Hepatocyte (in vitro differentiated cells): ENCODE data around the gene MRM1. TPM values are rescaled to one million over a fixed set of nuclear protein-coding genes. Genes with fewer than 3 reads are reported as not detected.

Experiments
- DNase-seq: peaks from one replicate; pipeline ENCODE4 v3.0.0-alpha.2; 2016; ENCODE audit warnings: low spot score
- H2AFZ ChIP-seq: fragments of 200-600 bp; sonication (generic); 2 replicates; pipeline ENCODE4 v1.6.0; 2016; ENCODE audit warnings: antibody characterized with exemption, mild to moderate bottlenecking
- H3K27ac ChIP-seq: fragments of 200-600 bp; sonication (generic); 2 replicates; pipeline ENCODE4 v1.5.1; 2016; ENCODE audit warnings: mild to moderate bottlenecking
- H3K27me3 ChIP-seq: fragments of 200-600 bp; sonication (generic); 2 replicates; pipeline ENCODE4 v1.6.1; 2016
- H3K36me3 ChIP-seq: fragments of 200-600 bp; sonication (generic); replicated peaks from 2 replicates; pipeline ENCODE4 v1.5.1; 2016; ENCODE audit warnings: low read depth; ENCODE audit not compliant: insufficient read depth
- H3K4me1 ChIP-seq: fragments of 200-600 bp; sonication (generic); 2 replicates; pipeline ENCODE4 v1.5.1; 2016; ENCODE audit warnings: mild to moderate bottlenecking, moderate library complexity; ENCODE audit not compliant: insufficient read depth
- H3K4me2 ChIP-seq: fragments of 200-600 bp; sonication (generic); 2 replicates; pipeline ENCODE4 v1.6.0; 2016
- H3K4me3 ChIP-seq: fragments of 200-600 bp; sonication (generic); 2 replicates; pipeline ENCODE4 v1.5.1; 2016; ENCODE audit warnings: mild to moderate bottlenecking
- H3K79me2 ChIP-seq: fragments of 200-600 bp; sonication (generic); 2 replicates; pipeline ENCODE4 v1.6.0; 2017; ENCODE audit warnings: mild to moderate bottlenecking
- H3K9me2 ChIP-seq: fragments of 200-600 bp; sonication (generic); replicated peaks from 2 replicates; pipeline ENCODE4 v1.6.0; 2017; ENCODE audit warnings: mild to moderate bottlenecking; ENCODE audit not compliant: insufficient read depth
- H3K9me3 ChIP-seq: fragments of 200-600 bp; sonication (generic); 2 replicates; pipeline ENCODE4 v1.5.1; 2016; ENCODE audit warnings: low read depth, mild to moderate bottlenecking
- H4K20me1 ChIP-seq: fragments of 200-600 bp; sonication (generic); 2 replicates; pipeline ENCODE4 v1.6.0; 2016; ENCODE audit warnings: mild to moderate bottlenecking; ENCODE audit not compliant: insufficient read depth, poor library complexity, severe bottlenecking
- EZH2 ChIP-seq: fragments of 200-600 bp; sonication (generic); IDR thresholded peaks from 2 replicates; pipeline ENCODE4 v1.6.1; 2016; ENCODE audit warnings: antibody characterized with exemption, mild to moderate bottlenecking, borderline replicate concordance
- EZH2phosphoT487 ChIP-seq: fragments of 200-600 bp; sonication (generic); IDR thresholded peaks from one replicate; pipeline ENCODE4 v1.6.1; 2018; ENCODE audit warnings: antibody characterized with exemption, mild to moderate bottlenecking, low read depth, moderate library complexity; ENCODE audit not compliant: unreplicated experiment, severe bottlenecking
- WGBS: methylation state at CpG from one replicate; pipeline ENCODE4 v1.1.6; 2016; ENCODE audit warnings: low lambda C conversion rate; ENCODE audit errors: missing lambda C conversion rate; 5-methylcytosine and 5-hydroxymethylcytosine counted together
- polyA plus RNA-seq: library from polyadenylated mRNA; unstranded; fragments of >200 nt; fragmentation: Nextera tagmentation; extraction: Ambion mirVana; gene quantifications from 2 replicates; pipeline ENCODE4 v1.2.1, GENCODE V29; 2016
- total RNA-seq: library from RNA; depleted of rRNA; stranded (reverse); fragments of >200 nt; gene quantifications from 2 replicates; pipeline ENCODE4 v1.2.3, GENCODE V29; 2014
- TF ChIP-seq, protein P1 (sequence below): fragments of 200-600 bp; sonication (generic); IDR thresholded peaks from 2 replicates; pipeline ENCODE4 v1.5.1; 2016; ENCODE audit warnings: antibody characterized with exemption, mild to moderate bottlenecking; ENCODE audit not compliant: poor library complexity

The MRM1 gene
- total and polyA plus RNA-seq, 2 experiments from 2014 or later, result 4.1 to 5.5 TPM

DNA sequence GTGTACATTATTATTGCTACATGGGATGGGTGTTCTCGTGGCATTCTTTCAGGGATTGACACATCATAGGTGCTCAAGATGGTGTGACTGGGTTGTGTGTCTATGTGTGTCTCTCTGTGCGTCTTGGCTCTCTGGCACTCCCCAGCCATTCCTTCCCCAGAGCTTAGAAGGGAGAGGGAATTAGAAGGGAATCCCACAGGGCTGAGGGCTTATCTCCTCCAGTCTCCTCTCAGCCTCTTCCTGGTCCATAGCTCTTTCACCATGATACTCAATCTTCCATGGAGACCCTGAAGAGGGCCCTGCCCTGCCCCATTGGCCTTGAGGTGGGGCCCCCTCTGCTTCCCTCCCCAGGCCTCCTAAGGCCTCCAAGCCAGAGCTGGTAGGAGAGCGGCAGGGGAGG, 52.0 kb downstream of the MRM1 start:
- H3K27me3 ChIP-seq, result peaks cover 34% of the 10 kb centered on the region
- 91% methylated on average over 3 of the region's 3 CpGs for WGBS

DNA sequence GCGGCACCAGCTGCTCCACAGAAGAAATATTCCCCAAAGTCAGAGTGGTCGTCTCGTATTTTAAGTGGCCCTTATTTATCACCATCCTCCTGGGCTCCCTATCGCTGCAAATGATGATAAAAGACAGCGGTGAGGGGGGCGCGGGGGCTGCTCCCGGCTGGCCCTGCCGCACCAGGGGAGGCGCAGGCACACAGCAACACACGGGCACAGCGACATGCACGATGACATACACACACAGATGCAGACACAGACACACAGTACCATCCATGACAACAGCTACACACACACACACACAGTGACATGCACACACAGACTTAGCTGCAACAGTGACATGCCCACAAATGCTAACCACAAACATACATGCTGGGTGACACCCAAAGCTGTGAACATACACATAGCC, 52.5 kb downstream of the MRM1 start:
- no peak overlapping the region for H3K4me3 ChIP-seq
- no peaks in the 10 kb centered on the region for H4K20me1 ChIP-seq
- no peak for TF ChIP-seq EZH2
- H3K27ac ChIP-seq, result no peak overlapping the region
- no peaks in the 10 kb centered on the region for H3K9me3 ChIP-seq
- no peaks in the 10 kb centered on the region for H3K36me3 ChIP-seq
- H3K79me2 ChIP-seq, result no peaks in the 10 kb centered on the region
- H3K4me1 ChIP-seq, result peaks cover 3% of the 10 kb centered on the region
- H3K27me3 ChIP-seq, result peaks cover 36% of the 10 kb centered on the region
- no peak overlapping the region for H3K4me2 ChIP-seq
- no peak overlapping the region for H2AFZ ChIP-seq
- 83% methylated on average over 13 of the region's 13 CpGs for WGBS
- H3K9me2 ChIP-seq, result no peaks in the 10 kb centered on the region
- no peak for DNase-seq

More for the DNA sequence above, 52.0 kb downstream of the MRM1 start:
- Histone ChIP-seq H3K27ac (no peak overlapping the region), H2AFZ (no peak overlapping the region), H3K36me3 (no peaks in the 10 kb centered on the region), H3K4me2 (no peak overlapping the region), H3K4me1 (peaks cover 3% of the 10 kb centered on the region), H3K4me3 (no peak overlapping the region), H3K79me2 (no peaks in the 10 kb centered on the region), H3K9me3 (no peaks in the 10 kb centered on the region), H3K9me2 (no peaks in the 10 kb centered on the region), H4K20me1 (no peaks in the 10 kb centered on the region)
- DNase-seq, result no peak
- TF ChIP-seq, protein P1, sequence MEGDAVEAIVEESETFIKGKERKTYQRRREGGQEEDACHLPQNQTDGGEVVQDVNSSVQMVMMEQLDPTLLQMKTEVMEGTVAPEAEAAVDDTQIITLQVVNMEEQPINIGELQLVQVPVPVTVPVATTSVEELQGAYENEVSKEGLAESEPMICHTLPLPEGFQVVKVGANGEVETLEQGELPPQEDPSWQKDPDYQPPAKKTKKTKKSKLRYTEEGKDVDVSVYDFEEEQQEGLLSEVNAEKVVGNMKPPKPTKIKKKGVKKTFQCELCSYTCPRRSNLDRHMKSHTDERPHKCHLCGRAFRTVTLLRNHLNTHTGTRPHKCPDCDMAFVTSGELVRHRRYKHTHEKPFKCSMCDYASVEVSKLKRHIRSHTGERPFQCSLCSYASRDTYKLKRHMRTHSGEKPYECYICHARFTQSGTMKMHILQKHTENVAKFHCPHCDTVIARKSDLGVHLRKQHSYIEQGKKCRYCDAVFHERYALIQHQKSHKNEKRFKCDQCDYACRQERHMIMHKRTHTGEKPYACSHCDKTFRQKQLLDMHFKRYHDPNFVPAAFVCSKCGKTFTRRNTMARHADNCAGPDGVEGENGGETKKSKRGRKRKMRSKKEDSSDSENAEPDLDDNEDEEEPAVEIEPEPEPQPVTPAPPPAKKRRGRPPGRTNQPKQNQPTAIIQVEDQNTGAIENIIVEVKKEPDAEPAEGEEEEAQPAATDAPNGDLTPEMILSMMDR, result no peak

DNA sequence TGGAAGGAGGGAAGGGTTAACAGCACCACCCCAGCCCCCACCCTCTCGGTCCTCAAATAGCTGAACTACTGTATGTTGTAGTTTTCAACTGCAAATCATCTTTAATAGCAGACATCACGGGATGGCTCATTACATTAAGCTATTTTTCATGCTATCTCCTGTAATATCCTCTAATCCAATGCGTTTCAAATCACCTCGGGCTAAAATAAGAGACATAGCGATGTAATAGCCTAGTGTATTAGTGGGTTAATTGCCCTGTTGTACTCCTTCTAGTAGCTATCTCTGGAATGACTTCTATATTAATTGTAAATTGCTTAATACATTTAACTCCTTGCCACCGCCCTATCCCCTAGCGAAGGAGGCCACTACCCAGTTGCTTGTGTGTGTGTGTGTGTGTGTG, 54.3 kb downstream of the MRM1 start:
- H2AFZ ChIP-seq, result no peak overlapping the region
- no peak overlapping the region for H3K4me2 ChIP-seq
- no peak overlapping the region for H3K27ac ChIP-seq
- H4K20me1 ChIP-seq, result no peaks in the 10 kb centered on the region
- no peak for DNase-seq
- H3K4me1 ChIP-seq, result peaks cover 3% of the 10 kb centered on the region
- peaks cover 33% of the 10 kb centered on the region for H3K27me3 ChIP-seq
- H3K79me2 ChIP-seq, result no peaks in the 10 kb centered on the region
- H3K4me3 ChIP-seq, result no peak overlapping the region
- no peaks in the 10 kb centered on the region for H3K9me3 ChIP-seq
- no peaks in the 10 kb centered on the region for H3K9me2 ChIP-seq
- 87% methylated on average over 7 of the region's 7 CpGs for WGBS
- no peaks in the 10 kb centered on the region for H3K36me3 ChIP-seq
- TF ChIP-seq, protein P1, result no peak
- TF ChIP-seq EZH2 (no peak), EZH2phosphoT487 (no peak)

DNA sequence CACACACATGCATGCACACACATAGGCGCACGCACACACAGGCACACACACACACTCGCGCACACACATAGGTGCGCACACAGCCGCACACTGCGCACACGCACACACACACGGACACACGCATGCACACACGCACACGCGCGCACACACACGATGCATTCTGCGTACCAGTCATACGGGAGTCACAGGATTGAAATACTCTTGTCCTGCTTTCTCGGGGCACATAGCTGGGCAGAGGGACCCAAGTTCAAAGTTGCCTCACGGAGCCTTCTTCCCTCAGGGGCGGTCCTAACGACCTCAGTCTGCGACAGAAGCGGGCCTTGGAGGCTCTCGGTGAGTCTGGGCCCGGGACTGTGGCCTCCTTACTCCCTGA, 56.0 kb downstream of the MRM1 start:
- Histone ChIP-seq H3K27me3 (peaks cover 30% of the 10 kb centered on the region), H3K4me3 (peak overlapping the region; percentile 36), H3K79me2 (no peaks in the 10 kb centered on the region), H4K20me1 (no peaks in the 10 kb centered on the region), H3K4me1 (peaks cover 3% of the 10 kb centered on the region), H3K36me3 (no peaks in the 10 kb centered on the region), H2AFZ (peak overlapping the region; percentile 83), H3K9me3 (no peaks in the 10 kb centered on the region), H3K9me2 (no peaks in the 10 kb centered on the region), H3K4me2 (peak overlapping the region; percentile 98), H3K27ac (no peak overlapping the region)
- TF ChIP-seq, protein P1, result no peak
- TF ChIP-seq EZH2 (no peak), EZH2phosphoT487 (no peak)
- no peak for DNase-seq
- 65% methylated on average over 25 of the region's 25 CpGs for WGBS
